AG09319 (cell line): ENCODE measurements around the gene FAM161B.
A peak's percentile ranks its signal among the peaks of the same experiment; 100 is the strongest.
"Not testable (repeated sequence)": the region's sequence is repeated elsewhere in the genome, so short reads cannot be mapped to it uniquely, and the experiment has no call there.

Experiments
- DNase-seq: peaks from one replicate; pipeline ENCODE4 v3.0.0-alpha.2; 2010; ENCODE audit warnings: low read depth; ENCODE audit errors: extremely low read depth
- CTCF ChIP-seq: IDR thresholded peaks from 2 replicates; pipeline ENCODE4 v1.5.1; 2011; ENCODE audit warnings: low read depth, mild to moderate bottlenecking, inconsistent platforms, low read length, moderate library complexity

Gene FAM161B

GRCh38 chr14:73942180-73942579 lies 7.7 kb downstream of the FAM161B start:
- no peak for TF ChIP-seq CTCF
- DNase-seq = no peak

GRCh38 chr14:73937012-73937411 lies 12.9 kb downstream of the FAM161B start:
- no peak for DNase-seq
- TF ChIP-seq CTCF = no peak

GRCh38 chr14:73936548-73936947 lies 13.3 kb downstream of the FAM161B start:
- no peak for DNase-seq
- TF ChIP-seq CTCF = no peak

GRCh38 chr14:73935666-73936065 lies 14.2 kb downstream of the FAM161B start:
- TF ChIP-seq CTCF = peak; percentile 16
- no peak for DNase-seq

- TF ChIP-seq CTCF = no peak
- DNase-seq = no peak
These were observed 25.6 kb downstream of the FAM161B start for GRCh38 chr14:73924337-73924736.

- not testable (repeated sequence) for DNase-seq
These were observed 30.4 kb downstream of the FAM161B start for GRCh38 chr14:73919457-73919856.

GRCh38 chr14:73916324-73916723 lies 33.6 kb downstream of the FAM161B start:
- no peak for TF ChIP-seq CTCF
- DNase-seq = no peak

- no peak for TF ChIP-seq CTCF
These were observed 36.6 kb downstream of the FAM161B start for GRCh38 chr14:73913256-73913655.

More at GRCh38 chr14:73913256-73913655, 36.6 kb downstream of the FAM161B start:
- no peak for DNase-seq
